SK-N-SH (cell line): ENCODE measurements around the gene TEX19. TPM values are rescaled to one million over a fixed set of nuclear protein-coding genes. Genes with fewer than 3 reads are reported as not detected.

Experiments used
- CTCF ChIA-PET: fragments of 300-600, 350-600 bp; formaldehyde crosslinking; extraction: SDS; loops from one replicate; lab custom pipeline; 2021; lab: Yijun Ruan, JAX
- POLR2A ChIA-PET: fragments of 350-600 bp; sonication (Branson Sonifier 250); formaldehyde crosslinking; extraction: SDS; loops from one replicate; lab custom pipeline; 2020; ENCODE audit warnings: antibody characterized with exemption, inconsistent platforms; lab: Yijun Ruan, JAX
- DNase-seq: peaks from one replicate; pipeline ENCODE4 v3.0.0; 2012
- H2AFZ ChIP-seq: fragments of 200-600 bp; sonication (generic); 2 replicates; pipeline ENCODE4 v1.8.1; 2016; ENCODE audit warnings: antibody characterized with exemption, mild to moderate bottlenecking, low read depth
- H3F3A ChIP-seq: fragments of 200-600 bp; sonication (generic); replicated peaks from 2 replicates; pipeline ENCODE3; 2016; ENCODE audit warnings: antibody characterized with exemption, mild to moderate bottlenecking; ENCODE audit not compliant: insufficient read depth
- H3K27ac ChIP-seq, 2 experiments: fragments of 200-500 bp in 1 of 2; fragments of 200-600 bp in 1 of 2; sonication (Bioruptor generic) in 1 of 2; sonication (generic), shearing (Covaris generic) in 1 of 2; 2 replicates each; pipeline versions ENCODE4 v1.5.1 to v1.6.1; 2014 to 2016; ENCODE audit warnings: low read depth in 2 of 2, inconsistent platforms in 1 of 2, low read length in 1 of 2, mild to moderate bottlenecking in 1 of 2, mixed read lengths in 1 of 2
- H3K27me3 ChIP-seq: fragments of 200-600 bp; sonication (generic), shearing (Covaris generic); 2 replicates; pipeline ENCODE4 v1.6.1; 2016; ENCODE audit warnings: mixed run types; ENCODE audit not compliant: insufficient read depth
- H3K36me3 ChIP-seq, 2 experiments: fragments of 200-500 bp in 1 of 2; fragments of 200-600 bp in 1 of 2; sonication (Bioruptor generic) in 1 of 2; sonication (generic) in 1 of 2; replicated peaks in 1 of 2; 2 replicates each; pipeline versions ENCODE3 to v1.5.1; 2014 to 2016; ENCODE audit warnings: low read length in 1 of 2, mild to moderate bottlenecking in 1 of 2; ENCODE audit not compliant: insufficient read depth in 2 of 2, control insufficient read depth in 1 of 2
- H3K4me1 ChIP-seq, 2 experiments: fragments of 200-500 bp in 1 of 2; fragments of 200-600 bp in 1 of 2; sonication (Bioruptor generic) in 1 of 2; sonication (generic), shearing (Covaris generic) in 1 of 2; 2 replicates each; pipeline versions ENCODE4 v1.5.1 to v1.6.1; 2014 to 2016; ENCODE audit warnings: low read depth in 1 of 2, low read length in 1 of 2, mixed run types in 1 of 2; ENCODE audit not compliant: insufficient read depth in 2 of 2, control insufficient read depth in 1 of 2
- H3K4me2 ChIP-seq: fragments of 200-600 bp; sonication (generic), shearing (Covaris generic); 2 replicates; pipeline ENCODE4 v1.6.1; 2017; ENCODE audit warnings: mixed run types
- H3K4me3 ChIP-seq, 2 experiments: fragments of 200-500 bp in 1 of 2; fragments of 200-600 bp in 1 of 2; sonication (Bioruptor generic) in 1 of 2; sonication (generic), shearing (Covaris generic) in 1 of 2; 2 replicates each; pipeline versions ENCODE4 v1.5.1 to v1.8.1; 2014 to 2016; ENCODE audit warnings: low read depth in 2 of 2, inconsistent platforms in 1 of 2, low read length in 1 of 2, mild to moderate bottlenecking in 1 of 2, mixed read lengths in 1 of 2, moderate library complexity in 1 of 2
- H3K79me2 ChIP-seq: fragments of 200-600 bp; sonication (generic); 2 replicates; pipeline ENCODE4 v1.8.1; 2017; ENCODE audit warnings: mild to moderate bottlenecking; ENCODE audit not compliant: insufficient read depth
- H3K9ac ChIP-seq: fragments of 200-600 bp; sonication (generic); 2 replicates; pipeline ENCODE4 v1.6.1; 2017; ENCODE audit warnings: mixed run types
- H3K9me2 ChIP-seq: fragments of 200-600 bp; sonication (generic); 2 replicates; pipeline ENCODE4 v1.6.1; 2017; ENCODE audit warnings: mixed run types
- H3K9me3 ChIP-seq: fragments of 200-600 bp; sonication (generic); 2 replicates; pipeline ENCODE4 v1.6.1; 2017; ENCODE audit warnings: mixed run types, mild to moderate bottlenecking, moderate library complexity
- H4K20me1 ChIP-seq: fragments of 200-600 bp; sonication (generic); 2 replicates; pipeline ENCODE4 v1.6.1; 2017; ENCODE audit warnings: mild to moderate bottlenecking, mixed run types; ENCODE audit not compliant: insufficient read depth
- CHD2 ChIP-seq: fragments of 150-350 bp; IDR thresholded peaks from 2 replicates; pipeline ENCODE4 v1.6.1; 2018; ENCODE audit warnings: low read length; ENCODE audit not compliant: partially characterized antibody
- ELF1 ChIP-seq: IDR thresholded peaks from 2 replicates; pipeline ENCODE4 v1.4.0; 2012
- EP300 ChIP-seq, 2 experiments: IDR thresholded peaks; 2 replicates each; pipeline versions ENCODE4 v1.4.0 to v1.6.1; 2012; ENCODE audit warnings: borderline replicate concordance in 1 of 2, low read depth in 1 of 2, low read length in 1 of 2
- EZH2phosphoT487 ChIP-seq: fragments of 200-600 bp; sonication (generic); IDR thresholded peaks from 2 replicates; pipeline ENCODE4 v1.6.1; 2017; ENCODE audit warnings: low read depth, mixed run types, mild to moderate bottlenecking, antibody characterized with exemption, moderate library complexity, borderline replicate concordance
- FOSL2 ChIP-seq: IDR thresholded peaks from 2 replicates; pipeline ENCODE4 v1.4.0; 2012; ENCODE audit warnings: low read depth, mild to moderate bottlenecking, moderate library complexity, borderline replicate concordance
- FOXM1 ChIP-seq: IDR thresholded peaks from 2 replicates; pipeline ENCODE4 v1.4.0; 2012; ENCODE audit warnings: low read depth, mild to moderate bottlenecking
- JUND ChIP-seq: IDR thresholded peaks from 2 replicates; pipeline ENCODE4 v1.4.0; 2012
- MAX ChIP-seq: IDR thresholded peaks from 2 replicates; pipeline ENCODE4 v1.4.0; 2012; ENCODE audit warnings: low read depth
- MEF2A ChIP-seq: IDR thresholded peaks from 2 replicates; pipeline ENCODE4 v1.4.0; 2012; ENCODE audit warnings: low read depth, borderline replicate concordance
- MXI1 ChIP-seq: IDR thresholded peaks from 2 replicates; pipeline ENCODE4 v1.6.1; 2012; ENCODE audit warnings: mild to moderate bottlenecking, low read depth, low read length, improper control_type of control experiment
- NRF1 ChIP-seq: IDR thresholded peaks from 2 replicates; pipeline ENCODE4 v1.6.1; 2012; ENCODE audit warnings: low read depth, mild to moderate bottlenecking, low read length
- RAD21 ChIP-seq: IDR thresholded peaks from 2 replicates; pipeline ENCODE4 v1.6.1; 2012; ENCODE audit warnings: mild to moderate bottlenecking, low read length
- RCOR1 ChIP-seq: fragments of 150-350 bp; IDR thresholded peaks from 2 replicates; pipeline ENCODE4 v1.6.1; 2017; ENCODE audit warnings: antibody characterized with exemption, low read length
- SMC3 ChIP-seq: IDR thresholded peaks from 2 replicates; pipeline ENCODE4 v1.6.1; 2012; ENCODE audit warnings: low read depth, low read length, improper control_type of control experiment
- TCF12 ChIP-seq: IDR thresholded peaks from 2 replicates; pipeline ENCODE4 v1.4.0; 2012
- YY1 ChIP-seq: IDR thresholded peaks from 2 replicates; pipeline ENCODE4 v1.4.0; 2012; ENCODE audit warnings: low read depth, mild to moderate bottlenecking
- WGBS: methylation state at CpG from one replicate; pipeline ENCODE4 v1.1.6; 2017; ENCODE audit warnings: low lambda C conversion rate; 5-methylcytosine and 5-hydroxymethylcytosine counted together
- polyA plus RNA-seq, 3 experiments: library from polyadenylated mRNA; depleted of rRNA; stranded (reverse); fragments of >200 nt; gene quantifications; 2 replicates each; pipeline ENCODE4 v1.2.3, GENCODE V29; 2012
- TF ChIP-seq, protein P1 (sequence below): fragments of 150-350 bp; IDR thresholded peaks from 2 replicates; pipeline ENCODE4 v1.6.1; 2017; ENCODE audit warnings: antibody characterized with exemption, low read length, low read depth, borderline replicate concordance

TEX19 gene
- polyA plus RNA-seq, 1 of the 3 experiments (the other 2 are of a cell fraction), result 0.10 TPM

DNA sequence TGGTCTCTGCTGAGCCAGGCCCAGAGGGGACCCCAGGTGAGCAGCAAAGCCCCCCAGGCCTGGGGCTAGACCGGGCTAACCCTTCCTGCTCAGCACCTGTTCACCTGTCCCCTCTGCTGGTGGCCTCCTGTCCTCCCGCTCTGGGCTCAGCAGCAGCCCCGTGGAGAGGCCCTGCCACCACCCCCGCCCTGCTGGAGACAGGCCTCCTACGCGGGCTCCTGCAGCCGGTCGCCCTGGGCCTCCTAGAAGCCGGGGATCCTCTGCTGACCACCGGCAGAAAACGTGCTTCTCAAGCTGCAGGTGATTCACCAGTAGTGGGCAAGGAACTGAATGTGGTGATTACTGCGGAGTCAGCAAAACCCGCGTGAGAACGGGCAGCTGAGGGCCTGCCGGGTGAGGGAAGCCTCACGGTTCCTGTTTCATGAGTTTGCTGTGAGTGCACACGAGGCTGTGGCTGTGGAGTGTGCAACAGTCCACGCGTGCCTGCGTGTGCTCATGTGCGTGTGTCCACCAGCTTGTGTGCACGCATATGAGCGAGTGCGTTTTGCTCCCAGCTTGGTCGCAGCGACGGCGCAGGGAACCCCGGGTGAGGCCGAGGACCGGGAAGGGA is 26.3 kb upstream of the TEX19 start:
- ChIA-PET CTCF (interaction anchor here (0.9 to 9.9 kb wide), 13 partner anchors 8 to 127 kb away, joined by 3 to 78 read pairs (median 4); partner anchors contain the start of gene CCDC57), POLR2A (no interaction called here)
- peak overlapping the region; percentile 66 for H3K4me2 ChIP-seq
- H3K79me2 ChIP-seq, result no peaks in the 10 kb centered on the region
- no peak overlapping the region for H3K9ac ChIP-seq
- TF ChIP-seq RCOR1 (no peak), MAX (peak; percentile 50)
- WGBS, result 37% methylated on average over 29 of the region's 32 CpGs
- peaks cover 18 to 45% of the 10 kb centered on the region in 2 experiments; a peak in 3 of 4 replicates for H3K4me1 ChIP-seq
- no peak overlapping the region for H3K27ac ChIP-seq
- no peaks in the 10 kb centered on the region for H4K20me1 ChIP-seq
- DNase-seq, result peak; percentile 78
- no peaks in the 10 kb centered on the region for H3K9me3 ChIP-seq
- peaks cover 5% of the 10 kb centered on the region for H3F3A ChIP-seq
- H3K4me3 ChIP-seq, result peak overlapping the region; percentile 13 to 31; a peak in 2 of 4 replicates
- no peaks in the 10 kb centered on the region for H3K36me3 ChIP-seq
- H3K9me2 ChIP-seq, result no peaks in the 10 kb centered on the region
- peak overlapping the region; percentile 66; the same call in 1 of the 2 replicates for H2AFZ ChIP-seq
- no peaks in the 10 kb centered on the region; the same call in none of the 2 replicates for H3K27me3 ChIP-seq

- Histone ChIP-seq H3F3A (peaks cover 6% of the 10 kb centered on the region), H3K27ac (no peak within 1 kb of the TSS), H3K4me3 (peak within 1 kb of the TSS; percentile 13 to 31; a peak in 2 of 4 replicates), H3K27me3 (no peaks in the 10 kb centered on the region; the same call in none of the 2 replicates), H3K9me3 (no peaks in the 10 kb centered on the region), H3K4me2 (peak within 1 kb of the TSS; percentile 78), H3K4me1 (peaks cover 18 to 45% of the 10 kb centered on the region in 2 experiments; a peak in 3 of 4 replicates), H2AFZ (no peak within 1 kb of the TSS), H3K9ac (no peak within 1 kb of the TSS), H4K20me1 (no peaks in the 10 kb centered on the region), H3K36me3 (no peaks in the 10 kb centered on the region), H3K79me2 (no peaks in the 10 kb centered on the region), H3K9me2 (no peaks in the 10 kb centered on the region)
- ChIA-PET CTCF (interaction anchor here (0.5 to 6.4 kb wide), 16 partner anchors 9 to 127 kb away, joined by 3 to 69 read pairs (median 4); partner anchors contain the start of gene CCDC57), POLR2A (no interaction called here)
- DNase-seq, result peak; percentile 77
- WGBS, result 28% methylated on average over 64 of the region's 90 CpGs
- no peak for TF ChIP-seq FOXM1
- 0 out of 2 replicates have a peak, but pooled peaks have one; percentile 13 for TF ChIP-seq MAX
These were observed 25.5 kb upstream of the TEX19 start, which contains the start of gene SECTM1 for GRCh38 chr17:82333279-82334171. Gene SECTM1, minus strand, starts transcription at chr17:82333766. Its CDS starts 6,526 bp downstream, at chr17:82327240.

DNA sequence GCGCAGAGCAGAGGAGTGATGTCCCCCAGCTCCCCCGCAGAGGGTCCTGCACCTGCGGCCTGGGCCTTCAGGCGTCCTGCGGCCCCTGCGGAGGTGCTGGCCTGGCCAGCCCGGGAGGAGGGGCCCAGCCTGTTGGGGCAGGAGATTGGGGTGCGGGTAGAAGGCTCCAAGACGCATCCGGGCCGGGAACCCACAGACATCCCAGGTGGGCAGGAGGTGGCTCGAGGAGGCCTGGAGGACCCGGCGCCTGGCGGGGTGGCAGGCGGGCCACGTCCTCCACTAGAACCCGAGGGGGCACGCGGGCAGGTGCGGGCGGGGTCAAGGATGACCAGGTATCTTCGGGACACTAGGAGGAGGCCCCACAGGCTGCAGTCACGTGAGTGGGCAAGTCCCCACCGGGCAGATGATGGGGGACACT is 24.8 kb upstream of the TEX19 start:
- Histone ChIP-seq H3K4me1 (peaks cover 18 to 47% of the 10 kb centered on the region in 2 experiments; a peak in 3 of 4 replicates), H3F3A (peaks cover 6% of the 10 kb centered on the region), H3K79me2 (no peaks in the 10 kb centered on the region), H2AFZ (no peak overlapping the region), H3K27ac (no peak overlapping the region), H3K4me3 (no peak overlapping the region), H3K9me3 (no peaks in the 10 kb centered on the region), H3K9me2 (no peaks in the 10 kb centered on the region), H3K9ac (no peak overlapping the region), H3K27me3 (no peaks in the 10 kb centered on the region; the same call in none of the 2 replicates), H3K36me3 (no peaks in the 10 kb centered on the region), H4K20me1 (no peaks in the 10 kb centered on the region), H3K4me2 (peak overlapping the region; percentile 78)
- CTCF ChIA-PET, result interaction anchor here (0.5 to 6.4 kb wide), 12 partner anchors 8 to 304 kb away, joined by 3 to 69 read pairs (median 4); no protein-coding TSS in a partner anchor
- no peak for DNase-seq
- WGBS, result 89% methylated on average over 23 of the region's 25 CpGs
- POLR2A ChIA-PET, result no interaction called here
- no peak for TF ChIP-seq TCF12
- no peak for TF ChIP-seq MXI1
- TF ChIP-seq ELF1, result no peak
- no peak for TF ChIP-seq FOSL2
- no peak for TF ChIP-seq NRF1
- TF ChIP-seq, protein P1, sequence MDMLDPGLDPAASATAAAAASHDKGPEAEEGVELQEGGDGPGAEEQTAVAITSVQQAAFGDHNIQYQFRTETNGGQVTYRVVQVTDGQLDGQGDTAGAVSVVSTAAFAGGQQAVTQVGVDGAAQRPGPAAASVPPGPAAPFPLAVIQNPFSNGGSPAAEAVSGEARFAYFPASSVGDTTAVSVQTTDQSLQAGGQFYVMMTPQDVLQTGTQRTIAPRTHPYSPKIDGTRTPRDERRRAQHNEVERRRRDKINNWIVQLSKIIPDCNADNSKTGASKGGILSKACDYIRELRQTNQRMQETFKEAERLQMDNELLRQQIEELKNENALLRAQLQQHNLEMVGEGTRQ, result no peak
- no peak for TF ChIP-seq MEF2A
- TF ChIP-seq CHD2, result no peak
- TF ChIP-seq YY1, result no peak
- no peak for TF ChIP-seq EP300 (IDR thresholded peaks at IDR 0.05; ENCODE audit: borderline replicate concordance in 1 of 2, low read depth in 1 of 2, low read length in 1 of 2)
- no peak for TF ChIP-seq EZH2phosphoT487
- no peak for TF ChIP-seq JUND
- no peak for TF ChIP-seq SMC3
- no peak for TF ChIP-seq RAD21
